Measurements from ENCODE around the gene SLC39A7.

- TF ChIP-seq, protein P1, sequence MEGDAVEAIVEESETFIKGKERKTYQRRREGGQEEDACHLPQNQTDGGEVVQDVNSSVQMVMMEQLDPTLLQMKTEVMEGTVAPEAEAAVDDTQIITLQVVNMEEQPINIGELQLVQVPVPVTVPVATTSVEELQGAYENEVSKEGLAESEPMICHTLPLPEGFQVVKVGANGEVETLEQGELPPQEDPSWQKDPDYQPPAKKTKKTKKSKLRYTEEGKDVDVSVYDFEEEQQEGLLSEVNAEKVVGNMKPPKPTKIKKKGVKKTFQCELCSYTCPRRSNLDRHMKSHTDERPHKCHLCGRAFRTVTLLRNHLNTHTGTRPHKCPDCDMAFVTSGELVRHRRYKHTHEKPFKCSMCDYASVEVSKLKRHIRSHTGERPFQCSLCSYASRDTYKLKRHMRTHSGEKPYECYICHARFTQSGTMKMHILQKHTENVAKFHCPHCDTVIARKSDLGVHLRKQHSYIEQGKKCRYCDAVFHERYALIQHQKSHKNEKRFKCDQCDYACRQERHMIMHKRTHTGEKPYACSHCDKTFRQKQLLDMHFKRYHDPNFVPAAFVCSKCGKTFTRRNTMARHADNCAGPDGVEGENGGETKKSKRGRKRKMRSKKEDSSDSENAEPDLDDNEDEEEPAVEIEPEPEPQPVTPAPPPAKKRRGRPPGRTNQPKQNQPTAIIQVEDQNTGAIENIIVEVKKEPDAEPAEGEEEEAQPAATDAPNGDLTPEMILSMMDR (IDR thresholded peaks at IDR 0.05; ENCODE audit: insufficient read depth, low read length): no peak
- no peak for TF ChIP-seq POLR2AphosphoS5 (IDR thresholded peaks at IDR 0.05; ENCODE audit: low read depth)
- no peak for TF ChIP-seq SPI1 (IDR thresholded peaks at IDR 0.05; ENCODE audit: borderline replicate concordance, low read depth)
Measured at GRCh38 chr6:33206027-33206863, 5.6 kb downstream of the SLC39A7 start.

Measured in HL-60 (cell line).